GM23338 (cell line): Measurements from ENCODE around the gene DNAJC5G. TPM values are rescaled to one million over a fixed set of nuclear protein-coding genes. Genes with fewer than 3 reads are reported as not detected.

ENCODE experiments used
- CREB1 ChIP-seq: fragments of 250-450 bp; sonication (Bioruptor Pico); IDR thresholded peaks from 2 replicates; pipeline ENCODE4 v1.5.0; 2020; ENCODE audit warnings: low read depth, mild to moderate bottlenecking, moderate library complexity
- CTCF ChIP-seq, 2 experiments: fragments of 200-600 bp in 1 of 2; sonication (generic) in 1 of 2; conservative IDR thresholded peaks; 2 replicates each; pipeline versions ENCODE4 v1.5.1 to v1.6.1; 2016 to 2017; ENCODE audit warnings: antibody characterized with exemption in 2 of 2, low read depth in 2 of 2, mild to moderate bottlenecking in 2 of 2, moderate library complexity in 1 of 2
- ETS1 ChIP-seq: IDR thresholded peaks from 2 replicates; pipeline ENCODE4 v1.6.1; 2016; ENCODE audit warnings: antibody characterized with exemption
- EZH2 ChIP-seq: fragments of 200-600 bp; sonication (generic); IDR thresholded peaks from one replicate; pipeline ENCODE4 v1.8.0; 2017; ENCODE audit warnings: antibody characterized with exemption, mild to moderate bottlenecking, low read depth; ENCODE audit not compliant: unreplicated experiment
- JUNB ChIP-seq: IDR thresholded peaks from one replicate; pipeline ENCODE4 v1.6.1; 2016; ENCODE audit warnings: antibody characterized with exemption; ENCODE audit not compliant: unreplicated experiment
- NANOG ChIP-seq: IDR thresholded peaks from 2 replicates; pipeline ENCODE4 v1.6.1; 2016; ENCODE audit warnings: antibody characterized with exemption, borderline replicate concordance
- POLR2AphosphoS5 ChIP-seq: IDR thresholded peaks from 2 replicates; pipeline ENCODE4 v1.6.1; 2016; ENCODE audit warnings: antibody characterized with exemption, low read depth
- REST ChIP-seq: IDR thresholded peaks from one replicate; pipeline ENCODE4 v1.6.1; 2018; ENCODE audit warnings: antibody characterized with exemption; ENCODE audit not compliant: unreplicated experiment
- ZNF462 ChIP-seq: fragments of 250-450 bp; sonication (Bioruptor Pico); IDR thresholded peaks from 2 replicates; pipeline ENCODE4 v1.5.0; 2020; ENCODE audit warnings: mild to moderate bottlenecking, moderate library complexity
- polyA plus RNA-seq: library from polyadenylated mRNA; unstranded; fragments of >200 nt; fragmentation: Nextera tagmentation; extraction: Ambion mirVana; gene quantifications from 2 replicates; pipeline ENCODE4 v1.2.1, GENCODE V29; 2016
- total RNA-seq: library from RNA; depleted of rRNA; stranded (reverse); fragments of >200 nt; shearing (Covaris generic); gene quantifications from 2 replicates; pipeline ENCODE4 v1.2.3, GENCODE V29; 2014

DNAJC5G gene
- total and polyA plus RNA-seq, 2 experiments from 2014 or later, result 0.59 TPM; not detected in 1

GRCh38 chr2:27280826-27281225 is 5.6 kb downstream of the DNAJC5G start (continued):
- no peak for TF ChIP-seq ZNF462 (CRISPR knock-in tag)
- TF ChIP-seq CTCF (conservative IDR thresholded peaks at IDR 0.05; ENCODE audit: low read depth in 2 of 2), result no peak
- no peak for TF ChIP-seq REST
- no peak for TF ChIP-seq CREB1
- no peak for TF ChIP-seq ETS1
- no peak for TF ChIP-seq EZH2
- TF ChIP-seq POLR2AphosphoS5, result no peak
- no peak for TF ChIP-seq NANOG
- no peak for TF ChIP-seq JUNB
